Measurements from ENCODE around the gene B4GALT6.

DNA sequence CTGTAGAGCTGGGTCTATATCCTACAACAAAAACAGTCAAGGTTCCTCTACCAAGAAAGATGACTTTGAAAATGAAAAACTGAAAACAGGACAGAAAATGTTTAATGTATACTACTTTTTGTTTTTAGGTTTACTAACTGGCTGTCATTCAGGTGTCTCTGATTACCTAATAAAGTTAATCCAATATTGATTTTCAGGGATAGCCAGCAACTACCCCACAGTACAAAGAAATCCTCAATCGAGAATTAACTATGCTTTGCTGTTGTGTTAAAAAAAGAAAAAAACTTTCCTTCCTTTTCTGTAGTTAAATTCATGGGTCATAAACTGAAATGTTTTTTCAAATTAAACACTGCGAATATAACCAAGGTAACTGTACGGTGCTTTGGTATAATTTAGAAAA is 46.9 kb downstream of the B4GALT6 start:
- TF ChIP-seq HDGF (IDR thresholded peaks at IDR 0.05; ENCODE audit: borderline replicate concordance) (no peak), ARNT (IDR thresholded peaks at IDR 0.05) (no peak), LEF1 (IDR thresholded peaks at IDR 0.05; ENCODE audit: borderline replicate concordance) (no peak), SUZ12 (IDR thresholded peaks at IDR 0.05) (no peak), BHLHE40 (IDR thresholded peaks at IDR 0.05; ENCODE audit: borderline replicate concordance) (no peak), FOXM1 (IDR thresholded peaks at IDR 0.05; ENCODE audit: borderline replicate concordance) (no peak)
